ENCODE results near the gene GABRB3.

Gene GABRB3

DNA sequence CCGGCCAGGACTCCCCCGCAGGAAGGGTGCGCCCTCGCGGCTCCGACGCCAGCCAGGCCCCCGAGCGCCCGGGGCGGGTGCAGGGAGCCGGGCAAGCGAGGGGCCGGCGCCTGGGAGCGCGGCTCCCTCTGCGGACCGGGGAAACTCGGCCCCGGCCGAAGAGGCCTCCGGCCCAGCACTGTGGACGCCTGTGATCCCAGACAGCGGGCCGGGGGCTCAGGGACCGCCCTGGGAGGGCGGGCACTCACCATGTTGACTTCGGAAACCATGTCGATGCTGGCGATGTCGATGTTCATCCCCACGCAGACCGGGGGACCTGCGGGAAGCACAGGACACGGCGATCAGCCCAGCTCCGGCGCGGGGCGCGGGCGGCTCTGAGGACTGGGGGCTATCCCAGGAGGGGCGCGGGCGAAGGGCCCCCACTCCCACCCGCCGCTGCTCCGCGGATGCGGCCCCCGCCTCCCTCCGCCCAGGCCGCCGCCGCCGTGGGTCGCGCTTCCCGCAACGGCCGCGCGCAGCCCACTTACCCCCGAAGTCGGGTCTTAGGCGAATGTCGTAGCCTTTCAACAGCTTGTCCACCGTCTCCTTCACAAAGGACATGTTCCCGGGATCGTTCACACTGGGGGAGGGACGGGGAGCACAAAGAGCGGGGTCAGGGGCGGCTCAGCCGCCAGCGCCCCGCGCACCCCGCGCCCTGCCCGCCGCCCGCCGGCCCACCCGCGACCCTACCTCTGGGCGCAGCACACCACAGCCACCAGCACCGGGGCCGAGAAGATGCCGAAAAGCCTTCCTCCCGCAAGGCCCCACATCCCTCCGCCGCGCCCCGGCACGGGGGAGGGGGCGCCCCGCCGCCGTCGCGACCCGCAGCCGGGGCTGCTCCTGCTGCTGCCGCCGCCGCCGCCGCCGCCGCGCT, at the start of gene GABRB3:
GABRB3 (minus strand) TSS at position 913 of the 913 bp plus-strand sequence.
- DNase-seq, result no peak

DNA sequence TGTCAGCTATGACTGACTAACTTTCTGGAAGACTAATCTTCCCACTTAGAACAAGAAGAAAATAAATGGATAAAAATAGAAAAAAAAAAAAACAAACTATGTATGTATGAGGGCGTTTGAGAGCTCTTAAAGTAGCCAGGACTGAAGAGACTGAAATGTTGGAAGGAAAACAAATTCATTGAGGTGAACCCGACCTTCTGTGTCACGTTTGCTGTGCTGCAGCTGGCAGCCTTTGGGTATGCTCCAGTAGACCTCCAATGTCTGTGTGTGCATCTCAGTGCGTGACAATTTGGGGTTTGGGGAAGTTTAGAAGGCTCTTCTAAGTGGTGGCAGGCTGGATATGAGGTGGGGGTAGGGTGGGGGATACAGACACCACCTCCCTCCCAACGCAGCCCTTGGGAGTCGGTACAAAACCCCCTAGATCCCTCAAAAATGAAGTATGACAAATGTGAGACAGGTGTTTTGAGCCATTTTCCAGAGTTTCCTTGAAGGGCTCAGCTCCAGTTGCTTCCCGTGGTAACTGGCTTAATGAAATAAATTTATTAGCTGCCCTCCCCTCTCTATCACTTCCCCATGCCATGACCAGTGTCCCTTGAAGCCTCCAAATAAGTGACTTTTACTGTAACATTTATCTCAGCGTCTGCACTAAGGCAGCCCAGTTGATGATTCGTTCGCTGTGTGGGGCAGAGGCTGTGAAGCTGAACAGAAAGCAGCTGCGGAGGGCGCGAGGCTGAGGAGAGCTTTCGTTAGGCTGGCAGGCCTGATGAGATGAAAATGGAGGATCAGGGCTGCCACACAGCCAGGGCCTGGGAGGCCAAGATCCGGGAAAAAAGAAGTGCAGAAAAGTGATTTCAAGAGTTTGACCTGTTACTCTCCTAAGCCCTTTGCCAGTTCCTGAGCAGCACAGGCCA, 34.9 kb upstream of the GABRB3 start:
- DNase-seq, result no peak

DNA sequence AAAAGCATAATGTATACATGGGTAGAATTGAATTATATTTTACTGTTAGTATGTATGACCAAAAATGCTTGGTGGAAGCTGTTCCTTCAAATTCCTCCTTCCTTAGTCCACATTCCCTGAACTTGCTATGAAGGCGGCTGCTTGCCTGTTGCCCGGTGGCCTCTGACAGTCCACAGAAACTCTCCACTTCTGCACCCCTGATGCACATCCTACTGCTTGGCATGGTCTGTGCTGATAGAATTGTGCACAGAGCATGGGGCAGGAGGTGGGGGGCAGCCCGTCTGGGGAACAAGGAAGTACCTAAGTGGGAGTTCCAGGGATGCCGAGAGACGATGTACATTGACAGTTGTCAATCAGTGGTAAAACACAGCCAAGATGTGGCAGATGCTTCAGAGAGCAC, 33.7 kb upstream of the GABRB3 start:
- DNase-seq, result no peak

- no peak for DNase-seq
Observed at GRCh38 chr15:26806151-26806550, 33.3 kb upstream of the GABRB3 start.

- no peak for DNase-seq
Observed at GRCh38 chr15:26805470-26805869, 32.6 kb upstream of the GABRB3 start.

DNA sequence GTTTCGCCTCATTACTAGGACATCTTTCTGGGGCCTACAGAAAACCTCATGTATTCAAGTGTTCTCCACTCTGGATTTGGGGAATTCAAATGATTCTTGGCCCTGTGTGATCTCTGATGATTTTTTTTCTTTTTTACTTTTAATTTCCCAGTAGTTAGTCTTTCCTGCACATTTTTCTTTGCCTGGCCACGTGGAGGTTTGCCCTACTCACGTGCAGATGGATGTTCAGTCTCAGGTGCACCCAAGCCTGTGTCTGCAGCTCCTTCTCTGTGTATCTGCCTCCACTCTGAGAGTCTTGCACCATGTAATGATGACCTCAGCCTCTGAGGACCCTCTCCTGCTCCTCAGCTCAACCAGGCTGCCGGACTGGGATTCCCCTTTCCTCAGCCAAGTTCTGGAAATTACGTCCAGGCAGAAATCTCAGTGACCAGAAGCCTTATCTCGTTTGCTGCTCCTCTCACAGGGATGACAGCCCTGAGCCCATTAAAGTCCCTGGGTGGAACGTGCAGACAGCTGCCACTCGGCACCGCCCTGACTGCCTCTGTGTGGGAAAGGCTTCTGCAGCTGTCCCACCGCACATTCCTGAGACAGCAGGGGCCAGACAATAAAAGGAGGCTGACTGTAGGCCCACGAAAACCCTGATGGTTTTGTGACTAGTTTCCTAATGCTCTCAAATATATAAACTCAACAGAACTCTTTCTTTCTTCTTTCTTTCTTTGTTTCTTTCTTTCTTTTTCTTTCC, 31.4 kb upstream of the GABRB3 start:
- no peak for DNase-seq

- DNase-seq, result no peak
Observed at GRCh38 chr15:26790118-26790517, 17.3 kb upstream of the GABRB3 start.

- DNase-seq, result no peak
Observed at GRCh38 chr15:26781816-26782215, 8.9 kb upstream of the GABRB3 start.

GRCh38 chr15:26773917-26774316, 1.1 kb upstream of the GABRB3 start:
- no peak for DNase-seq

DNA sequence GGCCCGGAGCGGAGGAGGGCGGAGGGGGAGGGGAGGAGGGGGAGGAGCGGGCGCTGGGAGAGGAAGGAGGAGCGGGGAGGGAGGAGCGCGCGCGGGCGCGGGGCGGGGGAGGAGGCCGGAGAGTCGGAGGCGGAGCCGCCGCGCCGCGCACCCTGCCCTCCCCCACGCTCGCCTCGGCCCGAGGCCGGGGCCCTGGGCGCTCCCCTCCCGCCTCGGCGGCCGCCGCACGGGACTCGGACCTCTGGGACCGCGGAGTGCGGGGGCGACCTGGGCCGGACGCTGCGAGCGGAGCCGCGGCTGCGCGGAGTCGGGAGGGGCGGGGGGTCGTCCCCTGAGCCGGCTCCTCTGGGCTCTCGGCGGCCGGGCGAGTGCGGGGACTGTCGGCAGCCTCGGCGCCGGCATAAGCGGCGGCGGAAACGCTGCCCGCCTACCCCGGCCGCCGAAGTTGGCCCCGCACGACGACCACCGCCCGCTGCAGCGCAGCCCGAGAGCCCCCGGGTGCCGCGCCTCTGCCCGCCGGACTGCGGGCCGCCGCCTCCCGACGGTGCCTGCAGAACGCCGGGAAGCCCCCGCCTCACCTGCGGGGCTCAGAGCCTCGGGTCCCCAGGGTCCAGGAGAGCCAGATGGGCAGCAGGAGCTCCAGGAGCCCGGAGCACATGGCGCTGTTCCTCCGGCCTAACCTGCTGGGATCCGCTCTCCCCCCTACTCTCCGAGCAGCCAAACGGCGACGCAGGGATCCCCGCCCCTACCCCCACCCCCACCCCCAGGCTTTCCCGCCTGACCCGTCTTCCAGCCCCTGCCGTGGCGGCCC, 406 bp upstream of the GABRB3 start:
- DNase-seq, result no peak

- no peak for DNase-seq
Observed at GRCh38 chr15:26771578-26772153, 1.2 kb downstream of the GABRB3 start.

DNA sequence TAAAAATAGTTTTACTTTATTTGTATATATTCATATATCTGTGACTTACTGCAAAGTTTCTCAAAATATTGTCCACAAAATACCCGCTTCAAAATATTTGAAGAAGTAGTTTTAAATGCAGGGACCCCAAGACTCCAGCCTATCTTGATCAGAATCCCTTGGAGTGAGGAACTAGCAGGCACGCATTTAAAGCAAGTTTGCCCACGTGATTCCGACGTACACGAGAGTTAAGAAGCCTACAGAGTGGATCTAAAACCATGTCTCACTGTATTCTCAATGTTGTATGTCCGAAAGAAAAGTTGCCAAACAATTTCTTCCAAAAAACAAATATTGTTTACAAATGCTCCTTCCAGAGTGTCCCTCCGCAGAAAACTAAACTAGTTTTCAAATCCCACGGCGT, 1.7 kb downstream of the GABRB3 start:
- no peak for DNase-seq

- peak; percentile 20 for DNase-seq
Observed at GRCh38 chr15:26767169-26767670, 5.6 kb downstream of the GABRB3 start.

- DNase-seq, result no peak
Observed at GRCh38 chr15:26766262-26766661, 6.6 kb downstream of the GABRB3 start.

GRCh38 chr15:26759986-26760385, 12.9 kb downstream of the GABRB3 start:
- DNase-seq, result no peak

GRCh38 chr15:26758079-26758478, 14.8 kb downstream of the GABRB3 start:
- DNase-seq, result no peak

DNA sequence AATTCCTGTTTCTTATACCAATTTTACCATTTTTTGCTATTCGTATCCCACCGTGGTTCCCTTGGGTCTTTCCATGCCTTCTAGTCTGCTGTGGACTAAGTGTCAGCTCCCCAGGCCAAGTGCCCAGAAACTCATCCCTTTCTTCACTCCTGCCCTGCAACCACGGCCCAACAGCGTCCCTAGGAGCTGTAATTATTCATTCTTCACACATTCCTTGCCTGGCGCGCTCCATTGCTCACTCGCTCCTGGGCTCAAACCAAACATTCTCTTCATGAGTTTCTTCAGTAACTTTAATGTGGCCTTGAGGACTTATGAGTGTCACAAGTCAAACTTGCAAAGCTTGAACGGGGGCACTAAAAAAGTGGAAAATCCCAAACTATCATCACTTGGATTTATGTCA, 15.7 kb downstream of the GABRB3 start:
- DNase-seq, result no peak

DNA sequence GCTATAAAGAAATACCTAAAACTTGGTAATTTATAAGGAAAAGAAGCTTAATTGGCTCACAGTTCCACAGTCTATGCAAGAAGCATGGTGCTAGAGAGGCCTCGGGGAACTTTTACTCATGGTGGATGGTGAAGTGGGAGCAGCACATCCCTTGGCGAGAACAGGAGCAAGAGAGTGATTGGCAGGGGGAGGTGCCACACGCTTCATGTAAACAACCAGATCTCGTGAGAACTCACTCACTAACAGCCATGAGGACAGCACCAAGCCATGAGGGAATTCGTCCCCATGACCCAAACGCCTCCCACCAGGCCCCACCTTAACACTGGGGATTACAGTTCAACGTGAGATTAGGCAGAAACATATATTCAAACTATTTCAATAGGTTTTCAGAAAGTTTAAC, 28.0 kb downstream of the GABRB3 start:
- no peak for DNase-seq

GRCh38 chr15:26739791-26740190, 33.1 kb downstream of the GABRB3 start:
- DNase-seq, result no peak

- no peak for DNase-seq
Observed at GRCh38 chr15:26738996-26739395, 33.9 kb downstream of the GABRB3 start.

- no peak for DNase-seq
Observed at GRCh38 chr15:26736502-26737248, 36.2 kb downstream of the GABRB3 start.

Measured in NCI-H1048 (cell line).